NCI-H146 treated with DMSO at 0.1 percent for 48 hours (cell line): ENCODE results near the gene ZSCAN1.

Experiments
- DNase-seq: peaks from one replicate; lab custom pipeline; 2025; ENCODE audit not compliant: unreplicated experiment; lab: John Stamatoyannopoulos, UW

The ZSCAN1 gene

GRCh38 chr19:58083021-58083420 is 49.2 kb downstream of the ZSCAN1 start:
- DNase-seq: no peak

- no peak for DNase-seq
Observed at GRCh38 chr19:58084596-58085347, 50.9 kb downstream of the ZSCAN1 start.

- no peak for DNase-seq
Observed at GRCh38 chr19:58085348-58085875, 51.6 kb downstream of the ZSCAN1 start.

GRCh38 chr19:58086825-58087710 is 53.2 kb downstream of the ZSCAN1 start:
- no peak for DNase-seq

- DNase-seq: no peak
Observed at GRCh38 chr19:58088521-58089052, 54.8 kb downstream of the ZSCAN1 start.

GRCh38 chr19:58089846-58090245 is 56.0 kb downstream of the ZSCAN1 start:
- no peak for DNase-seq

GRCh38 chr19:58091251-58091995 is 57.6 kb downstream of the ZSCAN1 start:
- DNase-seq: no peak

GRCh38 chr19:58093071-58093470 is 59.2 kb downstream of the ZSCAN1 start:
- no peak for DNase-seq

GRCh38 chr19:58095328-58095727 is 61.5 kb downstream of the ZSCAN1 start:
- no peak for DNase-seq

- no peak for DNase-seq
Observed at GRCh38 chr19:58096884-58097283, 63.1 kb downstream of the ZSCAN1 start.

GRCh38 chr19:58097349-58097748 is 63.5 kb downstream of the ZSCAN1 start:
- no peak for DNase-seq

GRCh38 chr19:58097781-58098681 is 64.2 kb downstream of the ZSCAN1 start, which contains the start of gene ZSCAN18:
Gene ZSCAN18, minus strand, starts transcription at chr19:58098231. Its CDS starts 7,964 bp downstream, at chr19:58090267.
- DNase-seq: peak; percentile 81

- no peak for DNase-seq
Observed at GRCh38 chr19:58098682-58098998, 64.8 kb downstream of the ZSCAN1 start.
